ENCODE results near the gene OCEL1.
"Not testable (repeated sequence)": the region's sequence is repeated elsewhere in the genome, so short reads cannot be mapped to it uniquely, and the experiment has no call there.

The OCEL1 gene

DNA sequence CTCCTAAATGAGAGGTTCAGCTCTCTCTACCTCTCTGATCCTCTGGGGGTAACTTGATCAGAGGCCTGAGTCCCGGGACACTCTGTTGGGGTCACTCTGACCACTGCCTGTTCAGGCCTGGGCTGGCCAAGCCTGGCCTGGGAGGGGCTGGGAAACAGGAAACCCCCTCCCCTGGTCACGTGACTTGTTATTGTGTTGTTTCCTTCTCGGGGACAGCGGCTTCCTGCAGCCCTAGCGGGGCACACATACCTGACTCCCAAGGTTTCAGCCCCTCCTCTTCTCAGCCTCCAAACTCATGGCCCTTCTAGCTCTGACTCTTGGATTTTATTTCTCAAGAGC lies 38.6 kb downstream of the OCEL1 start, which contains the start of gene USHBP1:
USHBP1 (minus strand) TSS at position 105 of the 339 bp plus-strand sequence. CDS start 446 bp downstream, outside the sequence.
- Mint-ChIP-seq H3K9me3 (no peaks in the 10 kb centered on the region), H3K27me3 (no peaks in the 10 kb centered on the region), H3K4me1 (peaks cover 20% of the 10 kb centered on the region), H3K4me3 (no peak within 1 kb of the TSS), H3K27ac (ENCODE audit: low read depth) (no peak within 1 kb of the TSS), H3K36me3 (ENCODE audit: insufficient read depth) (peaks cover 16% of the 10 kb centered on the region)
- no peak for ATAC-seq (replicated peaks; ENCODE audit: extremely low read depth, poor library complexity, severe bottlenecking)
- no peak for DNase-seq (ENCODE audit: low spot score in 2 of 2)

DNA sequence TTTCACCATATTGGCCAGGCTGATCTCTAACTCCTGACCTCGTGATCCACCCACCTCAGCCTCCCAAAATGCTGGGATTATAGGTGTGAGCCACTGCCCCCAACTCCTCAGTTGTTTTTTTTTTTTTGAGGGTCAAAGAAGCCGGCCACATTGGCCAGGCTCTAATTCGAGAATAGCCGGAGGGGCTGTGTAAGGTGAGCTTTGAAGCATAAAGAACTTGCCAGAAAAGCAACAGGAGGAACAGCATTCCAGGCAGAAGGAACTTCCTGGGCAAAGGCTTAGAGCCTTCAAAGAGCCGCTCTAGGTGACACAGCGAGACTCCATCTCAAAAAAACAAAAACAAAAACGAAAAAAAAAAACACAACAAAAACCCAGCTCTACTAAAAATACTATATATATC lies 40.0 kb downstream of the OCEL1 start:
- H3K4me3 Mint-ChIP-seq: no peak overlapping the region
- DNase-seq (ENCODE audit: low spot score in 2 of 2) (no peak), ATAC-seq (replicated peaks; ENCODE audit: extremely low read depth, poor library complexity, severe bottlenecking) (no peak)
- H3K27ac Mint-ChIP-seq (ENCODE audit: low read depth): no peak overlapping the region
- no peaks in the 10 kb centered on the region for H3K27me3 Mint-ChIP-seq
- peaks cover 14% of the 10 kb centered on the region for H3K4me1 Mint-ChIP-seq
- no peaks in the 10 kb centered on the region for H3K9me3 Mint-ChIP-seq
- H3K36me3 Mint-ChIP-seq (ENCODE audit: insufficient read depth): peaks cover 25% of the 10 kb centered on the region

DNA sequence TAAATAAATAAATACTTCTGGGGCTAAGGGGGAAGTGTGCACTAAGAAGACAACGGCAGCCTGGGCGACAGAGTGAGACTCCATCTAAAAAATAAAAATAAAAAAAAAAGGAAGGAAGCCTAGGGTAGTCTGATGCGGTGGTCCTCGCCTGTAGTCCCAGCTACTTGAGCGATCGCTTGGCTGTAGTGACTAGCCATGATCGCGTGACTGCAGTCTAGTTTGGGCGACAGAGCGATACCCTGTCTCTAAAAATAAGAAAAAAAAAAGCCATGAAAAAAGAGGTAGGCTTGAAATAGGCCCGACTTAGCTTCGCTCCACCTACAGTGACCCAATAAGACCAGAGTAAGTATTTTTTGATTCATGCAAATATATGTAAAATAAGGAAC lies 40.6 kb downstream of the OCEL1 start:
- DNase-seq (ENCODE audit: low spot score in 2 of 2): no peak
- H3K27ac Mint-ChIP-seq (ENCODE audit: low read depth): peak overlapping the region; percentile 61
- H3K4me1 Mint-ChIP-seq: peaks cover 13% of the 10 kb centered on the region
- H3K36me3 Mint-ChIP-seq (ENCODE audit: insufficient read depth): peaks cover 30% of the 10 kb centered on the region
- no peaks in the 10 kb centered on the region for H3K27me3 Mint-ChIP-seq
- peak overlapping the region; percentile 72 for H3K4me3 Mint-ChIP-seq
- ATAC-seq (replicated peaks; ENCODE audit: extremely low read depth, poor library complexity, severe bottlenecking): peak; percentile 0
- no peaks in the 10 kb centered on the region for H3K9me3 Mint-ChIP-seq

DNA sequence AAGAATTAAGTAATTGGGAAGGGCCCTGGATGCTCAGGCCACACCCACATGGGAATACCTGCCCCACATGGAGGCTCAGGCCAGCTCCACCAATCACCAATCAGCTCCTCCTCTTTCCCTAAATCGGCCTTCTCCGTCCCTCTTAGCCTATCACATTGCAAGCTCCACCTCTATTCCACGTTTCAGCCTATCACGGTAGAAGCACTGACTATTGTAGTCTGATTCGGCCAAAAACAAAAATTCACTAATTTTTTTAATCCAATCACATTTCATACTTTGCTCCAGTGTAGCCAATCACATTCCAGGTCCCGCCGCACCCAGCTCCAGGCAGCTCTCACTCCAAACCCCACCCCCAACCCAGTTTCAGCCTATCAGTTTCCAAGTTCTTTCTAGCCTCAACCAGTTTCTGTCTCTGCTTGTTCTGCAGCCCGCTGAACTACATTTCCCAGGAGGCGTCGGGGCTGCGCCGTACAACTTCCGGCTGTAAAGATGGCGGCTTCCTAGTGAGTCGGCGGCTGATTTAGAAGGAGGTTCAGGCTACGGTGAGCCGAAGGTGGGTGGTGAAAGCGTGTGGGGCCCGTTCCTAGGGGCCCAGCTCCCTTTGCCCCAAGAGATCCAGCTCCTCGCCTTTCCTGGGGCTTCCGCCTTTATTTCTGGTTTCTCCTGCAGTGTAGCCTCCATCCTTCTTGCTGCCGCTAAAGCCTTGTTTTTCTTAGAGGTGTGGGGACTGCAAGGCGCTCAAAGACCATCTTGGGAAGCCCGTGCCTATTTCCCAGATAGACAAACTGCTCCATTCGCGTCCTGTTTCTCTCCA lies 41.2 kb downstream of the OCEL1 start, which contains the start of gene BABAM1:
BABAM1 (plus strand) TSS at position 469 of the 814 bp plus-strand sequence. CDS start 1,364 bp downstream, outside the sequence.
- ATAC-seq (replicated peaks; ENCODE audit: extremely low read depth, poor library complexity, severe bottlenecking) (peak; percentile 95), DNase-seq (ENCODE audit: low spot score in 2 of 2) (peak; percentile 78 to 94)
- Mint-ChIP-seq H3K27ac (ENCODE audit: low read depth) (peak within 1 kb of the TSS; percentile 61), H3K4me1 (peaks cover 13% of the 10 kb centered on the region), H3K9me3 (no peaks in the 10 kb centered on the region), H3K27me3 (no peaks in the 10 kb centered on the region), H3K36me3 (ENCODE audit: insufficient read depth) (peaks cover 36% of the 10 kb centered on the region), H3K4me3 (peak within 1 kb of the TSS; percentile 72)

DNA sequence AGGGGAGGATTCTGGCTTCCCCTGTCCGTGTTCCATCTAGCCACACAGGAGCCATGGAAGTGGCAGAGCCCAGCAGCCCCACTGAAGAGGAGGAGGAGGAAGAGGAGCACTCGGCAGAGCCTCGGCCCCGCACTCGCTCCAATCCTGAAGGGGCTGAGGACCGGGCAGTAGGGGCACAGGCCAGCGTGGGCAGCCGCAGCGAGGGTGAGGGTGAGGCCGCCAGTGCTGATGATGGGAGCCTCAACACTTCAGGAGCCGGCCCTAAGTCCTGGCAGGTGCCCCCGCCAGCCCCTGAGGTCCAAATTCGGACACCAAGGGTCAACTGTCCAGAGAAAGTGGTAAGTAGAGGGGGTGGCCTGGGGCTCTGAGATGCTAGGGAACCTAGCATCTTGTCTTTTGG lies 42.7 kb downstream of the OCEL1 start:
- DNase-seq (ENCODE audit: low spot score in 2 of 2): no peak
- Mint-ChIP-seq H3K27me3 (no peaks in the 10 kb centered on the region), H3K27ac (ENCODE audit: low read depth) (no peak overlapping the region), H3K9me3 (no peaks in the 10 kb centered on the region), H3K4me1 (peaks cover 13% of the 10 kb centered on the region), H3K4me3 (peak overlapping the region; percentile 72), H3K36me3 (ENCODE audit: insufficient read depth) (peaks cover 45% of the 10 kb centered on the region)
- no peak for ATAC-seq (replicated peaks; ENCODE audit: extremely low read depth, poor library complexity, severe bottlenecking)

DNA sequence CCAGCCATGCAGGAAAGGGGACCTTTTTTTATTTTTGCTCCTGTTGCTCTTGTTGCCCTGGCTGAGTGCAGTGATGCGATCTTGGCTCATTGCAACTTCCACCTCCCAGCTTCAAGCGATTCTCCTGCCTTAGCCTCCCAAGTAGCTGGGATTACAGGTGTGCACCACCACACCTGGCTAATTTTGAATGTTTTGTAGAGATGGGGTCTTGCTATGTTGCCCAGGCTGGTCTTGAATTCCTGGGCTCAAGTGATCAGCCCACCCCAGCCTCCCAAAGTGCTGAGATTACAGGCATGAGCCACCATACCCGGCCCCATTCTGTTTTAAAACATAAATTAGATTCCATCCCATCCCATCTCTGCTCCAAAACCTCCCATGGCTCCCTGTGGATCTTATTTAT lies 48.9 kb downstream of the OCEL1 start:
- DNase-seq (ENCODE audit: low spot score in 2 of 2); H3K4me1 Mint-ChIP-seq; ATAC-seq (replicated peaks; ENCODE audit: extremely low read depth, poor library complexity, severe bottlenecking); H3K27me3 Mint-ChIP-seq; H3K4me3 Mint-ChIP-seq; H3K9me3 Mint-ChIP-seq; H3K27ac Mint-ChIP-seq (ENCODE audit: low read depth): not testable (repeated sequence)
- peaks cover 49% of the 10 kb centered on the region for H3K36me3 Mint-ChIP-seq (ENCODE audit: insufficient read depth)

DNA sequence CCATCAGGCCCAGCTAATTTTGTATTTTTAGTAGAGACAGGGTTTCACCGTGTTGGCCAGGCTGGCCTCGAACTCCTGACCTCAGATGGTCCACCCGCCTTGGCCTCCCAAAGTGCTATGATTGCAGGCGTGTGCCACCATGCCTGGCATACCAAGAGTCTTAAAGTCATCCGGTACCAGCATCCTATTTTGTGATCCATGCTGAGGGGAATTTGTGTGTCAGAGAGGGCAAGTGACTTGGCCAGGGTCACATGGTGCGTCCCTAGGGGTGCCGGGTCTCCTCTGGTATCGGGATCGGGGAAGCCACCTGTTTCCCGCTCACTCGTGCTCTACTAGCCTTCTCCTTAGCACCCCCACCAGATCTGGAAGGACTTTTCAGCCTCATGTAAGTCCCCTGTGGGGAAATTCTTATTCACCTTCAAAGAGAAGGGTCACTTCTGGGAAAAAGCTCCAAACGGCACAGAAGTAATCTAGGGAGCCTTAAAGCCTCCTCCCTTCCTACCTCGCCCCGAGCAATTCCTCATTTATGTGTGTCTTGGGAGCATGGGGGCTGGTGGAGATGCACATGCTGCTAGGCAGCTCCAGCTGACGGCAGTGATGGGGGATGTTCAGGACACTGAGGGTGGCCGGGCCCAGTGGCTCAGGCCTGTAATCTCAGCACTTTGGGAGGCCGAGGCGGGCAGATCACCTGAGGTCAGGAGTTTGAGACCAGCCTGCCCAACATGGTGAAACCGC lies 49.6 kb downstream of the OCEL1 start:
- no peak for DNase-seq (ENCODE audit: low spot score in 2 of 2)
- no peak overlapping the region for H3K27ac Mint-ChIP-seq (ENCODE audit: low read depth)
- no peak for ATAC-seq (replicated peaks; ENCODE audit: extremely low read depth, poor library complexity, severe bottlenecking)
- no peaks in the 10 kb centered on the region for H3K9me3 Mint-ChIP-seq
- no peaks in the 10 kb centered on the region for H3K4me1 Mint-ChIP-seq
- no peak overlapping the region for H3K4me3 Mint-ChIP-seq
- H3K27me3 Mint-ChIP-seq: no peaks in the 10 kb centered on the region
- H3K36me3 Mint-ChIP-seq (ENCODE audit: insufficient read depth): peaks cover 44% of the 10 kb centered on the region

All from central memory CD8-positive, alpha-beta T cell (primary cell).